Astrocyte (in vitro differentiated cells and primary cell): ENCODE results near the gene RABGGTA.

ENCODE experiments used
- EZH2 ChIP-seq: IDR thresholded peaks from 2 replicates; pipeline ENCODE4 v1.6.1; 2012; ENCODE audit warnings: mild to moderate bottlenecking, low read length, inconsistent platforms; ENCODE audit not compliant: insufficient read depth
- TF ChIP-seq, protein P1 (sequence below): IDR thresholded peaks from 2 replicates; pipeline ENCODE4 v1.5.1; 2011; ENCODE audit warnings: low read depth, mild to moderate bottlenecking, inconsistent platforms, low read length, moderate library complexity; ENCODE audit not compliant: insufficient read depth

DNA sequence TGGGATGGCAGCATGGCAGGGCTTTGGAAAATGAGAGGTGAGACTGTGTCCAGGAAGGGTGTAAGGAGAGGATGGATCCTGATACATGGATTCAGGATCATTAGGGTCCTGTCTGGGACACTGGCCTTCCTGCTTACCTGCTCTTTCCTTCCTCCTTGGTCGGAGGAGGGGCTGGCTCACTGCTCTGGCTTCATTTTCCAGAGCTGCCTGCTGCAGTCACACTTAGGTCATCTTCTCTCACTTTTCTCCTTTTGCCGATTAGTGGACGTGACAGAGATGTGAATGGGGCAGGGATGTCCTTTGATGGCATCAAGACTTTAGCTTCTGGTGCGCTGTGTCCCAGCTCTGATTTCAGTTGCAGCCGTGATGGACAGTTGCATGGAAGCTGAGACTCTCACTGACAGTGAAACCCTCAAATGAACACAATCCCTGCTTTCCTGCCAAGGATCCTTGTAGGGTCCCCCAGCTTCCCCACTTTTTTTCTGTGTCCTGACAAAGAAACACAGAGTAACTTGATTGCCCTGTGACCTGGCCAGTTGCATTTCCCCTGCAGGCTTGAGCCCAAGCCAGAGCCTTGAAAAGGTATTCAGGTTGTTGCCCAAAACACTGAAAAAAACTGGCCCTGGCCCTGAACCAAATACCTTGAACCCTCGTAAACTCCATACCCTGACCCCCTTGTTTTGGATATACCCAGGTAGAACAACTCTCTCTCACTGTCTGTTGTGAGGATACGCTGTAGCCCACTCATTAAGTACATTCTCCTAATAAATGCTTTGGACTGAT lies 37.1 kb upstream of the RABGGTA start:
- TF ChIP-seq, protein P1, sequence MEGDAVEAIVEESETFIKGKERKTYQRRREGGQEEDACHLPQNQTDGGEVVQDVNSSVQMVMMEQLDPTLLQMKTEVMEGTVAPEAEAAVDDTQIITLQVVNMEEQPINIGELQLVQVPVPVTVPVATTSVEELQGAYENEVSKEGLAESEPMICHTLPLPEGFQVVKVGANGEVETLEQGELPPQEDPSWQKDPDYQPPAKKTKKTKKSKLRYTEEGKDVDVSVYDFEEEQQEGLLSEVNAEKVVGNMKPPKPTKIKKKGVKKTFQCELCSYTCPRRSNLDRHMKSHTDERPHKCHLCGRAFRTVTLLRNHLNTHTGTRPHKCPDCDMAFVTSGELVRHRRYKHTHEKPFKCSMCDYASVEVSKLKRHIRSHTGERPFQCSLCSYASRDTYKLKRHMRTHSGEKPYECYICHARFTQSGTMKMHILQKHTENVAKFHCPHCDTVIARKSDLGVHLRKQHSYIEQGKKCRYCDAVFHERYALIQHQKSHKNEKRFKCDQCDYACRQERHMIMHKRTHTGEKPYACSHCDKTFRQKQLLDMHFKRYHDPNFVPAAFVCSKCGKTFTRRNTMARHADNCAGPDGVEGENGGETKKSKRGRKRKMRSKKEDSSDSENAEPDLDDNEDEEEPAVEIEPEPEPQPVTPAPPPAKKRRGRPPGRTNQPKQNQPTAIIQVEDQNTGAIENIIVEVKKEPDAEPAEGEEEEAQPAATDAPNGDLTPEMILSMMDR, result no peak
- no peak for TF ChIP-seq EZH2
